GM12873 (cell line): ENCODE results near the gene TYW1.
"Not testable (repeated sequence)": the region's sequence is repeated elsewhere in the genome, so short reads cannot be mapped to it uniquely, and the experiment has no call there.

Source experiments
- TF ChIP-seq, protein P1 (sequence below): IDR thresholded peaks from 2 replicates; pipeline ENCODE4 v1.5.1; 2012; ENCODE audit warnings: low read depth, mild to moderate bottlenecking, moderate library complexity, low read length, control low read depth; ENCODE audit not compliant: insufficient read depth; ENCODE audit errors: missing control alignments

The TYW1 gene

DNA sequence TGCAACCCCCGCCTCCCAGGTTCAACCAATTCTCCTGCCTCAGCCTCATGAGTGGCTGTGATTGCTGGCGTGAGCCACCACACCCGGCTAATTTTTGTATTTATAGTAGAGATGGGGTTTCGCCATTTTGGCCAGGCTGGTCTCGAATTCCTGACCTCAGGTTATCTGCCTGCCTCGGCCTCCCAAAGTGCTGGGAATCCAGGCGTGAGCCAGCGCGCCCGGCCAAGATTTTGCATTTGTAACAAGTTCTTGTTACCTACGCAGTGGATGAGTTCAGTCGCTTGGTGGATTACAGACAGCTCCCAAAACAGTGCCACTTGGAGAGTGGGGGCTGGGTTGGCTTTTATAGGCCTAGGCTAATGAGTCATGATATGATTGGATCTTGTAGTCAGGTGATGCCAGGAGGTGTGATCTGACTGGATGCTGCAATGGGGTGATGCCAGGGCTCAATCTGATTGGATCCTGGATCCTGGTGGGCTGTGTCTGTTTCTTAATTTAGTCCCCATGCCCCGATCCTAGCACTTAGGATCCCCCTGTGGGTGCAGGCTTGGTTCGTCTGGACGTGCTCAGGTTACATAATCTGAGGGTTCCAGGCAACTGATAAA is 21.5 kb upstream of the TYW1 start:
- TF ChIP-seq, protein P1, sequence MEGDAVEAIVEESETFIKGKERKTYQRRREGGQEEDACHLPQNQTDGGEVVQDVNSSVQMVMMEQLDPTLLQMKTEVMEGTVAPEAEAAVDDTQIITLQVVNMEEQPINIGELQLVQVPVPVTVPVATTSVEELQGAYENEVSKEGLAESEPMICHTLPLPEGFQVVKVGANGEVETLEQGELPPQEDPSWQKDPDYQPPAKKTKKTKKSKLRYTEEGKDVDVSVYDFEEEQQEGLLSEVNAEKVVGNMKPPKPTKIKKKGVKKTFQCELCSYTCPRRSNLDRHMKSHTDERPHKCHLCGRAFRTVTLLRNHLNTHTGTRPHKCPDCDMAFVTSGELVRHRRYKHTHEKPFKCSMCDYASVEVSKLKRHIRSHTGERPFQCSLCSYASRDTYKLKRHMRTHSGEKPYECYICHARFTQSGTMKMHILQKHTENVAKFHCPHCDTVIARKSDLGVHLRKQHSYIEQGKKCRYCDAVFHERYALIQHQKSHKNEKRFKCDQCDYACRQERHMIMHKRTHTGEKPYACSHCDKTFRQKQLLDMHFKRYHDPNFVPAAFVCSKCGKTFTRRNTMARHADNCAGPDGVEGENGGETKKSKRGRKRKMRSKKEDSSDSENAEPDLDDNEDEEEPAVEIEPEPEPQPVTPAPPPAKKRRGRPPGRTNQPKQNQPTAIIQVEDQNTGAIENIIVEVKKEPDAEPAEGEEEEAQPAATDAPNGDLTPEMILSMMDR = no peak

DNA sequence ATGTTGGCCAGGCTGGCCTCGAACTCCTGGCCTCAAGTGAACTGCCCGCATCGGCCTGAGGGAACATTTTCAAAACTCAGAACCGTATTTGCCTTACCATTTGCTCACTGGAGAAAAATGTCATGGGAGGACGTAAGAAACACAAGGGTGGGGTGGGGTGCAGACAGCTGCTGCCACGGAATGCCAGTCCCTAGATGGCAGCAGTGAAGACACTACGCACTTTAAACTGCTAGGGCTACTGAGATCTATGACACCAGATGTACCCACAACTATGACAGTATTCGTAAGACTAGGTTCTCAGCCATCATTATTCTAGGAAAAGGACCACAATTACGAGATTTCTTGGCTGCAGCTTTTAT is 2.0 kb upstream of the TYW1 start:
- TF ChIP-seq, protein P1 = peak; percentile 36

DNA sequence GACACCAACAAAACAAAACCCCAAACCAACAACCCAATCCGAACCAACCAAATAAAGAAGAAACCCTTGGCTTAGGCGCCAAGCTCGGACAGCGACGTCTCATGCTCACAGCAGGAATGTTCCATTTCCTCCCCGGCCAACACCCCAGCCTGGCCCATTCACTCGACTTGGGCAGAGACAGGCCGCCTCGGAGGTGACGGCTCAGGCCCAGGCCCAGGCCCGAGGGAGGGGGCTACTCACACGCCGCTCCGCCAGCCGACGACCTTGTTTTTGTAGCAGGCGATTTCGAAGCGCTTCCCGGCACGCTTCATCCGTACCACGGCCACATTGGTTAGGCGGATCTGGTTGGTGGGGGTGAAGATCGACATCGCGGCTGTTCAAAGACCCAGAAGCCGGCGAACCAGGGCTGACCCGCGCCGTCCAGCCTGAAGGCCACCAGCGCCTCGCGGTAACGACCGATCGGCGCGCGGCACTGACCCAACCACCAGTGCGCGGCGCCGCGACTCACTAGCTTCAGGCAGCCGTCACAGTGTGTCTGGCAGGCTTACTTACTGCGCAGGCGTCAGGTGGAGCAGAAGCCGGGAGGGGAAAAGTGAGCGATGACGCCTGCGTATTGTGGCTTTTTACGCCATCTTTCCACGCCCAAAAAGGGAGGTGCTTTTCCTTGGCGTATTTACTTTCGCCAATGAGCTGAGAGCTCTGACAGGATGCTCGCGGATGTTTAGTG is 1.4 kb upstream of the TYW1 start, which contains the start of gene SBDS:
Gene SBDS, minus strand, starts transcription at position 537 of the 727 bp plus-strand sequence. Its CDS starts 169 bp downstream, at position 368.
- TF ChIP-seq, protein P1 = not testable (repeated sequence)

DNA sequence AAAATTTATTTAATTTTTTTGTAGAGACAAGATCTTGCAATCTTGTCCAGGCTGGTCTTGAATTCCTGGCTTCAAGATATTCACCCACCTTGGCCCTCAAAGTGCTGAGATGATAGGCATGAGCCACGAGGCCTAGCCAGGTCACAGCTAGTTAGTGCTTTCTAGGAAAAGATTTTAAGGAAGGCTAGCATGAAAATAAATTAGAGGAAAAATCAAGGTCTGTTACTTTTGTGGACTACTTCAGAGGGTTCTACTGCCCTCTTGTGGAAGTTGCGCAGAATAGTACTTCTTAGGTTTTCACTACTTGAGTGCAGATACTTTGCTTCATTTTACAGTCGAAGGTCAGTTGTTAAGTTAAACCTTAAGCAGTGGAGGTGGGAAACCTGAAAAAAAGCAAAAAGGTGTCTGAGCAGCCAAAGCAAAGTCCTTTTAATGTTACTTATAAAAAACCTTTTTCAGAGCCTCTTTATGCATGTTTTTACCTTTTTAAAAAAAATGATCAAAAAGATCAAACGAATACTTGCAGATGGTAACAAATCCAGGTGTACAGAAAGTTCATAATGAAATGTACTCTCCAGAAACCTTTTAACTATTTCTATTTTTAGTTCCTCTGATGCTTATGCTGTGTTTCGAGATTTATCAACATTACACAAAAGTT is 4.1 kb downstream of the TYW1 start:
- TF ChIP-seq, protein P1 = peak; percentile 33

DNA sequence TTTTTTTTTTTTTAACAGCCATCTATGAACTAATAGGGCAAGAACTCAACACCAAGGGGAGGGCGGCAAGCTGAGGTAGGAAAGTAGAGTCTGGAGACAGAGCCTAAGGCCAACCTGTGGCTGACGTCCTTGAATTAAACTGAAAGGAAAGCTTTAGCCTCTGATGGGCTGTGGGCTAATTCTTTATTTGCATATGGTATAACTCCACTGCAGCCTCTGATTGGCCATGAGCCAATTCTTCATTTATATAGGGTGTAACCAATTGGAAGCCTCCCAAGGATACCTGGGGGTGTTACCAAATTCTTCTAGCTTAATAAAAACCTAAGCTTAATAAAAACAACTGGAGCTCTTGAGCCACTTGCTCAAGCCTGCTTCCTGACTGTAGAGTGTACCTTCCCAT is 10.3 kb downstream of the TYW1 start:
- TF ChIP-seq, protein P1 = no peak

DNA sequence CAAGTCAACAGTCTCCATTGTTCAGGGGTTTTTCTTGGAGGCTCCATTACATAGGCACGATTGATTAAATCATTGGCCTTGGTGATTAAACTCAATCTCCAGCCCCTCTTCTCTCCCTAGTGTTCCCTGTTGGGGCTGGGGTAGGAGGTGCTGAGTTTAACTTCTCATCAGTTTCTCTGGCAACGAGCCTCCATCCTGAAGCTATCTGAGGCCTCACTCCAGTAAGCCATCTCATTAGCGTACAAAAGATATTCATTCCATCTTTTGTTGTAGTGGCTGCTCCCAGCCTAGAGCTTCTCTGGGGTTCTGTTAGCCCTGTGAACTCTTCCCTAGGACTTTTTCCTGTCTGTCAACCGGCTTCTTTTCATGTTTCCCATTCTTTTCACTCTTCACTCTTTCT is 11.6 kb downstream of the TYW1 start:
- TF ChIP-seq, protein P1 = no peak

DNA sequence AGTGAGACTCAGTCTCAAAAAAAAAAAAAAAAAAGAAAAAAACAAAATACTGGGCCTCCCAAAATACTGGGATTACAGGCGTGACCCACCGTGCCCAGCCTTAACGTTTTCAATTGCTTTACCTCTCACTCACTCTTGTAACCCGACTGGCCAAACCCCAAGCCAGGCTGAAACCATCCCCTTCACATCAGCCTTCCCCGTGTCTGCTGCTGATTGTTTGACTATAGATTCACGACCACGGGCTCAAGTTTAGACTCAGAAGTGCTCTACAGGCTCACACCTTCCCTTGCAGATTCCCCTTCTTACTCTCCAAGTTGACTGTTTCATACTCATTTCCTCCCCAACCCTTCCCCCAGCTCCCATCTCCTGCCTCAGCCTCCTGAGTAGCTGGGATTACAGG is 22.3 kb downstream of the TYW1 start:
- TF ChIP-seq, protein P1 = no peak
